SK-N-SH treated with all-trans-retinoic acid at 6 μM for 48 hours (cell line): ENCODE data around the gene MAML3.

Experiments
- ATAC-seq: fragments of 200-7000 bp; cut with Tn5 transposase; 3 replicates; pipeline ENCODE4 v1.9.1; 2020; ENCODE audit warnings: mild to moderate bottlenecking, moderate library complexity
- ARNTL ChIP-seq: fragments of 450-650 bp; formaldehyde crosslinking; IDR thresholded peaks from 2 replicates; pipeline ENCODE4 v1.5.0; 2020; ENCODE audit warnings: low read depth, mild to moderate bottlenecking, moderate library complexity, borderline replicate concordance
- CSDC2 ChIP-seq: fragments of 250-450 bp; sonication (Bioruptor Pico); IDR thresholded peaks from 2 replicates; pipeline ENCODE4 v1.5.0; 2020; ENCODE audit warnings: mild to moderate bottlenecking, moderate library complexity
- ESRRG ChIP-seq: fragments of 250-450 bp; sonication (Bioruptor Pico); IDR thresholded peaks from 2 replicates; pipeline ENCODE4 v1.6.1; 2021; ENCODE audit warnings: mild to moderate bottlenecking
- GLIS3 ChIP-seq: fragments of 250-450 bp; sonication (Bioruptor Pico); IDR thresholded peaks from 2 replicates; pipeline ENCODE4 v1.5.0; 2020; ENCODE audit warnings: mild to moderate bottlenecking, moderate library complexity
- ISL1 ChIP-seq: fragments of 250-450 bp; sonication (Bioruptor Pico); IDR thresholded peaks from 2 replicates; pipeline ENCODE4 v2.1.2; 2022; ENCODE audit warnings: mild to moderate bottlenecking, moderate library complexity
- OSR1 ChIP-seq: fragments of 250-450 bp; sonication (Bioruptor Pico); IDR thresholded peaks from 2 replicates; pipeline ENCODE4 v1.8.0; 2022; ENCODE audit warnings: moderate library complexity, mild to moderate bottlenecking, inconsistent platforms
- PPARA ChIP-seq: fragments of 250-450 bp; sonication (Bioruptor Pico); IDR thresholded peaks from 2 replicates; pipeline ENCODE4 v1.5.0; 2020; ENCODE audit warnings: mild to moderate bottlenecking, borderline replicate concordance
- RARB ChIP-seq: fragments of 250-450 bp; sonication (Bioruptor Pico); IDR thresholded peaks from 2 replicates; pipeline ENCODE4 v1.8.0; 2021; ENCODE audit warnings: mild to moderate bottlenecking, moderate library complexity
- SNAI2 ChIP-seq: fragments of 250-450 bp; sonication (Bioruptor Pico); IDR thresholded peaks from 2 replicates; pipeline ENCODE4 v1.5.0; 2020; ENCODE audit warnings: mild to moderate bottlenecking, moderate library complexity
- TCF4 ChIP-seq: fragments of 250-450 bp; sonication (Bioruptor Pico); IDR thresholded peaks from 2 replicates; pipeline ENCODE4 v1.8.0; 2021; ENCODE audit warnings: mild to moderate bottlenecking, moderate library complexity, borderline replicate concordance
- ZC3H10 ChIP-seq: fragments of 250-450 bp; sonication (Bioruptor Pico); IDR thresholded peaks from 2 replicates; pipeline ENCODE4 v1.5.1; 2021; ENCODE audit warnings: mild to moderate bottlenecking, moderate library complexity
- ZFP3 ChIP-seq: fragments of 250-450 bp; sonication (Bioruptor Pico); IDR thresholded peaks from 2 replicates; pipeline ENCODE4 v1.5.0; 2020; ENCODE audit warnings: mild to moderate bottlenecking, moderate library complexity
- ZNF565 ChIP-seq: fragments of 450-650 bp; formaldehyde crosslinking; conservative IDR thresholded peaks from 2 replicates; pipeline ENCODE4 v1.5.0; 2020; ENCODE audit warnings: low read depth, mild to moderate bottlenecking, moderate library complexity
- ZNF70 ChIP-seq: fragments of 450-650 bp; formaldehyde crosslinking; IDR thresholded peaks from 2 replicates; pipeline ENCODE4 v1.5.0; 2020; ENCODE audit warnings: mild to moderate bottlenecking, moderate library complexity
- ZNF8 ChIP-seq: fragments of 450-650 bp; formaldehyde crosslinking; IDR thresholded peaks from 2 replicates; pipeline ENCODE4 v1.5.0; 2020; ENCODE audit warnings: mild to moderate bottlenecking, moderate library complexity
- TF ChIP-seq, protein P1 (sequence below): fragments of 250-450 bp; sonication (Bioruptor Pico); IDR thresholded peaks from 2 replicates; pipeline ENCODE4 v1.5.1; 2020; ENCODE audit warnings: low read depth, mild to moderate bottlenecking, moderate library complexity
- TF ChIP-seq, protein P2 (sequence below): fragments of 250-450 bp; sonication (Bioruptor Pico); IDR thresholded peaks from 2 replicates; pipeline ENCODE4 v1.5.1; 2021; ENCODE audit warnings: mild to moderate bottlenecking, moderate library complexity
- TF ChIP-seq, protein P3 (sequence below): fragments of 250-450 bp; sonication (Bioruptor Pico); IDR thresholded peaks from 2 replicates; pipeline ENCODE4 v1.8.0; 2021; ENCODE audit warnings: low read depth, mild to moderate bottlenecking, moderate library complexity, borderline replicate concordance
- TF ChIP-seq, protein P4 (sequence below): fragments of 250-450 bp; sonication (Bioruptor Pico); IDR thresholded peaks from 2 replicates; pipeline ENCODE4 v1.5.0; 2020; ENCODE audit warnings: mild to moderate bottlenecking, moderate library complexity

MAML3 gene

GRCh38 chr4:139889901-139890300 is 264.1 kb downstream of the MAML3 start (continued):
- TF ChIP-seq, protein P1, sequence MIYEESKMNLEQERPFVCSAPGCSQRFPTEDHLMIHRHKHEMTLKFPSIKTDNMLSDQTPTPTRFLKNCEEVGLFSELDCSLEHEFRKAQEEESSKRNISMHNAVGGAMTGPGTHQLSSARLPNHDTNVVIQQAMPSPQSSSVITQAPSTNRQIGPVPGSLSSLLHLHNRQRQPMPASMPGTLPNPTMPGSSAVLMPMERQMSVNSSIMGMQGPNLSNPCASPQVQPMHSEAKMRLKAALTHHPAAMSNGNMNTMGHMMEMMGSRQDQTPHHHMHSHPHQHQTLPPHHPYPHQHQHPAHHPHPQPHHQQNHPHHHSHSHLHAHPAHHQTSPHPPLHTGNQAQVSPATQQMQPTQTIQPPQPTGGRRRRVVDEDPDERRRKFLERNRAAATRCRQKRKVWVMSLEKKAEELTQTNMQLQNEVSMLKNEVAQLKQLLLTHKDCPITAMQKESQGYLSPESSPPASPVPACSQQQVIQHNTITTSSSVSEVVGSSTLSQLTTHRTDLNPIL (CRISPR knock-in tag) = no peak
- TF ChIP-seq TCF4 (CRISPR knock-in tag) (peak; percentile 79), ZFP3 (CRISPR knock-in tag) (no peak; the same call in 1 of the 2 replicates)

GRCh38 chr4:139889264-139889663 is 264.7 kb downstream of the MAML3 start:
- no peak for ATAC-seq
- TF ChIP-seq ARNTL (CRISPR knock-in tag) (no peak), ISL1 (CRISPR knock-in tag) (no peak), GLIS3 (no peak), ZC3H10 (CRISPR knock-in tag) (no peak), PPARA (CRISPR knock-in tag) (no peak), ZNF8 (no peak), RARB (CRISPR knock-in tag) (no peak), ZNF565 (no peak), ZFP3 (CRISPR knock-in tag) (no peak), ZNF70 (CRISPR knock-in tag) (no peak)
- TF ChIP-seq, protein P1 (CRISPR knock-in tag) = no peak
- TF ChIP-seq, protein P2, sequence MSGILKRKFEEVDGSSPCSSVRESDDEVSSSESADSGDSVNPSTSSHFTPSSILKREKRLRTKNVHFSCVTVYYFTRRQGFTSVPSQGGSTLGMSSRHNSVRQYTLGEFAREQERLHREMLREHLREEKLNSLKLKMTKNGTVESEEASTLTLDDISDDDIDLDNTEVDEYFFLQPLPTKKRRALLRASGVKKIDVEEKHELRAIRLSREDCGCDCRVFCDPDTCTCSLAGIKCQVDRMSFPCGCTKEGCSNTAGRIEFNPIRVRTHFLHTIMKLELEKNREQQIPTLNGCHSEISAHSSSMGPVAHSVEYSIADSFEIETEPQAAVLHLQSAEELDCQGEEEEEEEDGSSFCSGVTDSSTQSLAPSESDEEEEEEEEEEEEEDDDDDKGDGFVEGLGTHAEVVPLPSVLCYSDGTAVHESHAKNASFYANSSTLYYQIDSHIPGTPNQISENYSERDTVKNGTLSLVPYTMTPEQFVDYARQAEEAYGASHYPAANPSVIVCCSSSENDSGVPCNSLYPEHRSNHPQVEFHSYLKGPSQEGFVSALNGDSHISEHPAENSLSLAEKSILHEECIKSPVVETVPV (CRISPR knock-in tag) = no peak
- TF ChIP-seq, protein P3, sequence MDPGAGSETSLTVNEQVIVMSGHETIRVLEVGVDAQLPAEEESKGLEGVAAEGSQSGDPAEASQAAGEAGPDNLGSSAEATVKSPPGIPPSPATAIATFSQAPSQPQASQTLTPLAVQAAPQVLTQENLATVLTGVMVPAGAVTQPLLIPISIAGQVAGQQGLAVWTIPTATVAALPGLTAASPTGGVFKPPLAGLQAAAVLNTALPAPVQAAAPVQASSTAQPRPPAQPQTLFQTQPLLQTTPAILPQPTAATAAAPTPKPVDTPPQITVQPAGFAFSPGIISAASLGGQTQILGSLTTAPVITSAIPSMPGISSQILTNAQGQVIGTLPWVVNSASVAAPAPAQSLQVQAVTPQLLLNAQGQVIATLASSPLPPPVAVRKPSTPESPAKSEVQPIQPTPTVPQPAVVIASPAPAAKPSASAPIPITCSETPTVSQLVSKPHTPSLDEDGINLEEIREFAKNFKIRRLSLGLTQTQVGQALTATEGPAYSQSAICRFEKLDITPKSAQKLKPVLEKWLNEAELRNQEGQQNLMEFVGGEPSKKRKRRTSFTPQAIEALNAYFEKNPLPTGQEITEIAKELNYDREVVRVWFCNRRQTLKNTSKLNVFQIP (CRISPR knock-in tag) = no peak

DNA sequence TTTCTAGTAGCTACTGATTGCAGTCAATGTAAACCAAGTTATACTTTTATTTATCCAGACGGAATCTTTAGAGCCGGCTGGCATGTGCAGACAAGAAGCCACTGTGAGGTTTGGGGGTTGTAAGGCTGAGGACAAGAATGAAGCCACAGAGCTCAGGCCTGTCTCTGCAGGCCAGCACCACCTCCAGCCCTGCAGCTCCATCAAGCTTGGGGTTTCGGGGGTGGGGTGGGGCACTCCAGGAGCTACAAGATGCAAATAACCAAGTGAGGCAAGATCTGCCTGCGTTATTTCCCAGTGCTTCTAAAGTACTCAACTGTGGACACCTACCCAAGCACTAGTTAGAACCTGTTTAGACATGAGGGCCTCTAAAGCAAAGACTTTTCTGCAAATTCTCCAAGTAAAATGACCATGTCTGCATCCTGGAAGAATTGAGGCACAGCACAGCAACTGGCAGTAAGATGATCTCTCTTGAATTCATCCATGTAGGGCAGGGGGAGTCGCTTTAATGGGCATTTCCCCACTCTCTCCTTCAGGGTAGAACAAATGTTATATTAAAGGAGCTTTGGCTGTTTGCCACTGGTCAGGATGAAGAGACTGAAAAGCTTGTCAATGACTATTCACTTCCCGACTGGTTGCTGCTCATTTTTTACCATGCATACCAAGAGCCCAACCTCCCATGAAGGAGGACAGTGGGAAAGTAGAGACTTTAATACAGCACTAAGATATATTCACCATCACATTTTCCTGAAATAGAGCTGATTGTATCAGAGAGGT is 265.8 kb downstream of the MAML3 start:
- TF ChIP-seq ESRRG (CRISPR knock-in tag) (no peak), RARB (CRISPR knock-in tag) (no peak), SNAI2 (CRISPR knock-in tag) (no peak), ARNTL (CRISPR knock-in tag) (no peak), TCF4 (CRISPR knock-in tag) (no peak), CSDC2 (no peak), OSR1 (no peak), ZNF8 (no peak), PPARA (CRISPR knock-in tag) (no peak), ZC3H10 (CRISPR knock-in tag) (no peak)
- TF ChIP-seq, protein P3 (CRISPR knock-in tag) = no peak
- TF ChIP-seq, protein P4, sequence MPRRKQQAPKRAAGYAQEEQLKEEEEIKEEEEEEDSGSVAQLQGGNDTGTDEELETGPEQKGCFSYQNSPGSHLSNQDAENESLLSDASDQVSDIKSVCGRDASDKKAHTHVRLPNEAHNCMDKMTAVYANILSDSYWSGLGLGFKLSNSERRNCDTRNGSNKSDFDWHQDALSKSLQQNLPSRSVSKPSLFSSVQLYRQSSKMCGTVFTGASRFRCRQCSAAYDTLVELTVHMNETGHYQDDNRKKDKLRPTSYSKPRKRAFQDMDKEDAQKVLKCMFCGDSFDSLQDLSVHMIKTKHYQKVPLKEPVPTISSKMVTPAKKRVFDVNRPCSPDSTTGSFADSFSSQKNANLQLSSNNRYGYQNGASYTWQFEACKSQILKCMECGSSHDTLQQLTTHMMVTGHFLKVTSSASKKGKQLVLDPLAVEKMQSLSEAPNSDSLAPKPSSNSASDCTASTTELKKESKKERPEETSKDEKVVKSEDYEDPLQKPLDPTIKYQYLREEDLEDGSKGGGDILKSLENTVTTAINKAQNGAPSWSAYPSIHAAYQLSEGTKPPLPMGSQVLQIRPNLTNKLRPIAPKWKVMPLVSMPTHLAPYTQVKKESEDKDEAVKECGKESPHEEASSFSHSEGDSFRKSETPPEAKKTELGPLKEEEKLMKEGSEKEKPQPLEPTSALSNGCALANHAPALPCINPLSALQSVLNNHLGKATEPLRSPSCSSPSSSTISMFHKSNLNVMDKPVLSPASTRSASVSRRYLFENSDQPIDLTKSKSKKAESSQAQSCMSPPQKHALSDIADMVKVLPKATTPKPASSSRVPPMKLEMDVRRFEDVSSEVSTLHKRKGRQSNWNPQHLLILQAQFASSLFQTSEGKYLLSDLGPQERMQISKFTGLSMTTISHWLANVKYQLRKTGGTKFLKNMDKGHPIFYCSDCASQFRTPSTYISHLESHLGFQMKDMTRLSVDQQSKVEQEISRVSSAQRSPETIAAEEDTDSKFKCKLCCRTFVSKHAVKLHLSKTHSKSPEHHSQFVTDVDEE = no peak
- TF ChIP-seq, all 23 proteins: peak for 0
- peak; percentile 58 for ATAC-seq
